C4-2B (cell line): ENCODE results near the gene SRGAP2C.
"Not testable (repeated sequence)": the region's sequence is repeated elsewhere in the genome, so short reads cannot be mapped to it uniquely, and the experiment has no call there.

Experiments used
- CTCF ChIP-seq: fragments of 450-650 bp; conservative IDR thresholded peaks from 2 replicates; pipeline ENCODE4 v1.5.1; 2017; ENCODE audit warnings: mild to moderate bottlenecking
- ZFX ChIP-seq: fragments of 450-650 bp; IDR thresholded peaks from 2 replicates; pipeline ENCODE4 v1.6.1; 2017

- TF ChIP-seq CTCF, ZFX: not testable (repeated sequence)
These were observed 73.4 kb downstream of the SRGAP2C start for GRCh38 chr1:121258134-121258533.
